ENCODE results near the gene MLANA. TPM values are rescaled to one million over a fixed set of nuclear protein-coding genes. Genes with fewer than 3 reads are reported as not detected.
A peak's percentile ranks its signal among the peaks of the same experiment; 100 is the strongest.

Gene MLANA
- total RNA-seq, 4 donors from 2014 or later, result 20.0 to 47.4 (median 37.6) TPM

GRCh38 chr9:5869315-5870019 is 21.2 kb upstream of the MLANA start:
- no peak for TF ChIP-seq EP300 (IDR thresholded peaks at IDR 0.05)
- no peak for TF ChIP-seq POLR2AphosphoS5 (IDR thresholded peaks at IDR 0.05)
- TF ChIP-seq POLR2A (IDR thresholded peaks at IDR 0.05), result no peak
- TF ChIP-seq, protein P1, sequence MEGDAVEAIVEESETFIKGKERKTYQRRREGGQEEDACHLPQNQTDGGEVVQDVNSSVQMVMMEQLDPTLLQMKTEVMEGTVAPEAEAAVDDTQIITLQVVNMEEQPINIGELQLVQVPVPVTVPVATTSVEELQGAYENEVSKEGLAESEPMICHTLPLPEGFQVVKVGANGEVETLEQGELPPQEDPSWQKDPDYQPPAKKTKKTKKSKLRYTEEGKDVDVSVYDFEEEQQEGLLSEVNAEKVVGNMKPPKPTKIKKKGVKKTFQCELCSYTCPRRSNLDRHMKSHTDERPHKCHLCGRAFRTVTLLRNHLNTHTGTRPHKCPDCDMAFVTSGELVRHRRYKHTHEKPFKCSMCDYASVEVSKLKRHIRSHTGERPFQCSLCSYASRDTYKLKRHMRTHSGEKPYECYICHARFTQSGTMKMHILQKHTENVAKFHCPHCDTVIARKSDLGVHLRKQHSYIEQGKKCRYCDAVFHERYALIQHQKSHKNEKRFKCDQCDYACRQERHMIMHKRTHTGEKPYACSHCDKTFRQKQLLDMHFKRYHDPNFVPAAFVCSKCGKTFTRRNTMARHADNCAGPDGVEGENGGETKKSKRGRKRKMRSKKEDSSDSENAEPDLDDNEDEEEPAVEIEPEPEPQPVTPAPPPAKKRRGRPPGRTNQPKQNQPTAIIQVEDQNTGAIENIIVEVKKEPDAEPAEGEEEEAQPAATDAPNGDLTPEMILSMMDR (IDR thresholded peaks at IDR 0.05), result peak in 1 of 2 donors; percentile 21
- Histone ChIP-seq H3K36me3 (no peaks in the 10 kb centered on the region), H3K4me3 (no peak overlapping the region), H3K27me3 (no peaks in the 10 kb centered on the region), H3K4me1 (no peaks in the 10 kb centered on the region), H3K27ac (no peak overlapping the region), H3K9me3 (no peaks in the 10 kb centered on the region)
- 79% methylated on average over 3 of the region's 3 CpGs for WGBS
- DNase-seq (ENCODE audit: low spot score in 2 of 2), result no peak

DNA sequence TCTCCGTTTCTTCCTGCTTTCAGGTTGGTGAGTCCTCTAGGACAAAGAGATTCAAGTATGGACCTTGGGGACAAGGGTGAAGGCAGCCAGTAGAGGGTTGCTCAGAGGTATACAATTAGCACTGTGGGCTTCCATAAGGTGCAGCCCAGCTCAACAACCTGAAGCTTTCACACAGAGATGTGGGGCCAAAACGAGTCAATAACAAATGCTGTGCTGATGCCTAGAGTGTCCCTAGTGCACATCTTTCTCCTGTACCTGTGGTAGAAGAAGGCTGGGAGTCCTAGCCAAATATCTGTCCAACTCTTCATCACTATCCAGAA is 20.7 kb upstream of the MLANA start:
- DNase-seq (ENCODE audit: low spot score in 2 of 2), result no peak
- Histone ChIP-seq H3K9me3 (no peaks in the 10 kb centered on the region), H3K4me3 (no peak overlapping the region), H3K4me1 (no peaks in the 10 kb centered on the region), H3K36me3 (no peaks in the 10 kb centered on the region), H3K27me3 (no peaks in the 10 kb centered on the region), H3K27ac (no peak overlapping the region)
- TF ChIP-seq POLR2A (IDR thresholded peaks at IDR 0.05), result no peak
- TF ChIP-seq, protein P1 (IDR thresholded peaks at IDR 0.05), result no peak
- TF ChIP-seq POLR2AphosphoS5 (IDR thresholded peaks at IDR 0.05), result no peak
- TF ChIP-seq EP300 (IDR thresholded peaks at IDR 0.05), result no peak
- WGBS, result 69% methylated on average over 2 of the region's 2 CpGs

DNA sequence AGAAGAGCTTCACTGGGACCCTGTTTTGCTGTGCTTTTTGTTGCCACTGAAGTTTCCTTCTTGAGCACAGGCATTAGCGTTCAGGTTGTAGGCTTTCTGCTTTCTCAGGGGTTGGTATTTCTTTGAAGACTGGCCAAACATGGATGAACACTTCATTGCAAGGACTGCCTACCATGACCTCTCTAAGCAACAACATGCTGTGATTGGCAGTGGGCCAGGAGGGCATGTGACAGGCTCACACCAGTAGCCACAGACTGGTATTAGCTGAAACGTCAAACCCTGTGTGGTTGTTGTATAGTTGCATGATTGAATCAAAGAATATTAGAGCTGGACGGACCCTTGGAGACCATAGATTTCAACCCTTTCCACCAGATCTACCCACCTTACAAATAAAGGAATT is 20.0 kb upstream of the MLANA start:
- no peaks in the 10 kb centered on the region for H3K27me3 ChIP-seq
- H3K4me1 ChIP-seq, result no peaks in the 10 kb centered on the region
- H3K4me3 ChIP-seq, result no peak overlapping the region
- 56% methylated on average over 3 of the region's 3 CpGs for WGBS
- H3K27ac ChIP-seq, result no peak overlapping the region
- no peaks in the 10 kb centered on the region for H3K36me3 ChIP-seq
- no peaks in the 10 kb centered on the region for H3K9me3 ChIP-seq
- DNase-seq (ENCODE audit: low spot score in 2 of 2), result no peak
- TF ChIP-seq POLR2A (IDR thresholded peaks at IDR 0.05), result no peak
- TF ChIP-seq, protein P1 (IDR thresholded peaks at IDR 0.05), result no peak
- TF ChIP-seq EP300 (IDR thresholded peaks at IDR 0.05), result no peak
- no peak for TF ChIP-seq POLR2AphosphoS5 (IDR thresholded peaks at IDR 0.05)

DNA sequence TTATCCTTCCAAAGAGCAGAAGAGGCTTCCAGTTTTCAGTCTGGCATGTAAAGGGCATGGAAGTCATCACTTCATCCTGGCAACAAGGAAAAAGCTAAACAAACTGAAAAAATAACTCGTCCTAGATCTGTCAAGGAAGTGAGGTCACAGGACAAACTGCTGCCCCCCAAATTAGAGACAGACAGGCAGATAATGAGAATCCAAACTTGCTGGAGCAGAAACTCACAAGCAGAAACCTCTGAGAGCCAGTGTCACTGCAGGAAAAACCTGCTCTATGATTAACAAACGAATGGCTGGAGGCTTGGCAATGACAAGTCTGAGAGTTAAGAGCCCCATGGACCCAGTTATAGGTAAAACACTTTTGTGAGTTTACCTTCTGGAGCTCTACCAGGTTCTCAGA is 18.9 kb upstream of the MLANA start:
- Histone ChIP-seq H3K27me3 (no peaks in the 10 kb centered on the region), H3K4me1 (no peaks in the 10 kb centered on the region), H3K36me3 (no peaks in the 10 kb centered on the region), H3K4me3 (no peak overlapping the region), H3K27ac (no peak overlapping the region), H3K9me3 (no peaks in the 10 kb centered on the region)
- 49% methylated on average over 2 of the region's 2 CpGs for WGBS
- no peak for TF ChIP-seq EP300 (IDR thresholded peaks at IDR 0.05)
- no peak for TF ChIP-seq POLR2A (IDR thresholded peaks at IDR 0.05)
- TF ChIP-seq POLR2AphosphoS5 (IDR thresholded peaks at IDR 0.05), result no peak
- DNase-seq (ENCODE audit: low spot score in 2 of 2), result no peak

GRCh38 chr9:5872511-5872910 is 18.2 kb upstream of the MLANA start:
- Histone ChIP-seq H3K4me3 (no peak overlapping the region), H3K36me3 (no peaks in the 10 kb centered on the region), H3K4me1 (no peaks in the 10 kb centered on the region), H3K27me3 (no peaks in the 10 kb centered on the region), H3K27ac (no peak overlapping the region), H3K9me3 (no peaks in the 10 kb centered on the region)
- no peak for TF ChIP-seq EP300 (IDR thresholded peaks at IDR 0.05)
- DNase-seq (ENCODE audit: low spot score in 2 of 2), result no peak
- 86% methylated on average over 4 of the region's 4 CpGs for WGBS

DNA sequence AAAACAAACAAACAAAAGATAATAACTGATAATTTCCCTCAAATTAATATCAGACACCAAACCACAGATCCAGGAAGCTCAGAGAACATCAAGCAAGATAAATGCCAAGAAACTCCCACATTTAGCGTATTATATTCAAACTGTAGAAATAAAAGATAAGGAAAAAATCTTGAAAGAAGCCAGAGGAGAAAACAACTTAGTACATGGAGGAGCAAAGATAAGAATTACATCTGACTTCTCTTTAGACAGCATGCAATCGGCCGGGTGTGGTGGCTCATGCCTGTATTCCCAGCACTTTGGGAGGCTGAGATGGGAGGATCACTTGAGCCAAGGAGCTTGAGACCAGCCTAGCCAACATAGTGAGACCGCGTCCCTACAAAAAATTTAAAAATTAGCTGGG is 17.2 kb upstream of the MLANA start:
- H3K9me3 ChIP-seq, result no peaks in the 10 kb centered on the region
- H3K4me1 ChIP-seq, result no peaks in the 10 kb centered on the region
- H3K27ac ChIP-seq, result no peak overlapping the region
- DNase-seq (ENCODE audit: low spot score in 2 of 2), result no peak
- no peak overlapping the region for H3K4me3 ChIP-seq
- TF ChIP-seq POLR2AphosphoS5 (IDR thresholded peaks at IDR 0.05), result no peak
- TF ChIP-seq, protein P1 (IDR thresholded peaks at IDR 0.05), result no peak
- no peak for TF ChIP-seq EP300 (IDR thresholded peaks at IDR 0.05)
- no peak for TF ChIP-seq POLR2A (IDR thresholded peaks at IDR 0.05)
- no peaks in the 10 kb centered on the region for H3K36me3 ChIP-seq
- 88% methylated on average over 5 of the region's 5 CpGs for WGBS
- H3K27me3 ChIP-seq, result no peaks in the 10 kb centered on the region
